Measurements from ENCODE around the gene MEIS2.

DNA sequence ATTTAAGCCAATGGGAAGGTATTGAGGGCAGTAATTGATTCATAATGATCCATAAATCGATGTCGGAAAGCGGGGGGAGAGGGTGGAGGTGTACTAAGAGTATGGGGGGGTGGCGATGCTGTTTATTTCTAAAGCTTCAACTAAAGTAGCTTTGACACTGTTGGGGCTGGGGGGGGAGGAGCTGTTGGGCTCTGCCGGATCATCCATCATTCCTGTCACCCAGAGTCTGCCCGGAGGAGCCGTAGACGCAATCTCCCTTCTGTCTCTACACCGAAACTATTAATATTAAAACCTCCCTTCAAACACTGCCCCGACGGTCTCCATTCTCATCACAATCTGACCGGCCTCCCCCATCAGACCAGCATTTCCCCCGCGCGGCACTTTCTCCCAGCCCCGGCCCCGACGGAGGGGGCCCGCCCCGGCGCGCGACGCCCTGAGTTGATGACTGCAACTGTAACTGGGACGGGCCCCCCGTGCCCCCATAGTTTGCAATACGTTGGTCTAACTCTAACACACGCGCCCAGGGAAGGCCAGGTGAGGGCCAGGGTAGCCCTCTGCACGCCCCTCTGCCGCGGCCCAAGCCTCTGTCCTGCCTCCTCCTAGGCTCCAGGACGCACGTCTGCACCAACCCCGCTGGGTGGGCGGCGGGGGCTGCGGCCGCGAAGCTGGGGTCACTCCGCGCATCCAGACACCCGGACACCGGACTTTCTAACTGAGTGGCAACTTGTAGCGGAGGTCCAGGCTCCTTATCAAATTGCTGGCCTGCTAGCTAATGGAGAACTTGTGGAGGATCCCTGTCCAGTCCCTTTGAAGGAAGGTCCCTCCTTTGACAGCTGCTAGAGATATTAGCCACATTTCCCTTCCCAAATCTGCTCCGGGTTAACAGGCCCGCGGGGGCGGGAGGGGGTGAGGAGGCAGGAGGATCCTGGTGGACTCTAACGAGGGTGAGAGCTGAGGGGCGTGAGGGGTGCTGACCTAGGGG, 212.0 kb downstream of the MEIS2 start:
- no peak for TF ChIP-seq KDM5B (CRISPR knock-in tag; IDR thresholded peaks at IDR 0.05; ENCODE audit: borderline replicate concordance)
- no peak for TF ChIP-seq TBX3 (IDR thresholded peaks at IDR 0.05; ENCODE audit: borderline replicate concordance)
- no peak for TF ChIP-seq REST (IDR thresholded peaks at IDR 0.05; ENCODE audit: borderline replicate concordance in 1 of 2, low read depth in 1 of 2, low read length in 2 of 2)
- TF ChIP-seq, protein P1, sequence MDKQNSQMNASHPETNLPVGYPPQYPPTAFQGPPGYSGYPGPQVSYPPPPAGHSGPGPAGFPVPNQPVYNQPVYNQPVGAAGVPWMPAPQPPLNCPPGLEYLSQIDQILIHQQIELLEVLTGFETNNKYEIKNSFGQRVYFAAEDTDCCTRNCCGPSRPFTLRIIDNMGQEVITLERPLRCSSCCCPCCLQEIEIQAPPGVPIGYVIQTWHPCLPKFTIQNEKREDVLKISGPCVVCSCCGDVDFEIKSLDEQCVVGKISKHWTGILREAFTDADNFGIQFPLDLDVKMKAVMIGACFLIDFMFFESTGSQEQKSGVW (CRISPR knock-in tag; IDR thresholded peaks at IDR 0.05; ENCODE audit: borderline replicate concordance) = no peak
- TF ChIP-seq, protein P2, sequence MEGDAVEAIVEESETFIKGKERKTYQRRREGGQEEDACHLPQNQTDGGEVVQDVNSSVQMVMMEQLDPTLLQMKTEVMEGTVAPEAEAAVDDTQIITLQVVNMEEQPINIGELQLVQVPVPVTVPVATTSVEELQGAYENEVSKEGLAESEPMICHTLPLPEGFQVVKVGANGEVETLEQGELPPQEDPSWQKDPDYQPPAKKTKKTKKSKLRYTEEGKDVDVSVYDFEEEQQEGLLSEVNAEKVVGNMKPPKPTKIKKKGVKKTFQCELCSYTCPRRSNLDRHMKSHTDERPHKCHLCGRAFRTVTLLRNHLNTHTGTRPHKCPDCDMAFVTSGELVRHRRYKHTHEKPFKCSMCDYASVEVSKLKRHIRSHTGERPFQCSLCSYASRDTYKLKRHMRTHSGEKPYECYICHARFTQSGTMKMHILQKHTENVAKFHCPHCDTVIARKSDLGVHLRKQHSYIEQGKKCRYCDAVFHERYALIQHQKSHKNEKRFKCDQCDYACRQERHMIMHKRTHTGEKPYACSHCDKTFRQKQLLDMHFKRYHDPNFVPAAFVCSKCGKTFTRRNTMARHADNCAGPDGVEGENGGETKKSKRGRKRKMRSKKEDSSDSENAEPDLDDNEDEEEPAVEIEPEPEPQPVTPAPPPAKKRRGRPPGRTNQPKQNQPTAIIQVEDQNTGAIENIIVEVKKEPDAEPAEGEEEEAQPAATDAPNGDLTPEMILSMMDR (CRISPR knock-in tag; IDR thresholded peaks at IDR 0.05) = no peak
- TF ChIP-seq HDAC6 (IDR thresholded peaks at IDR 0.05; ENCODE audit: low read depth, low read length) = no peak
- no peak for TF ChIP-seq TAF1 (CRISPR knock-in tag; IDR thresholded peaks at IDR 0.05)
- TF ChIP-seq ZSCAN30 (CRISPR knock-in tag; IDR thresholded peaks at IDR 0.05) = no peak

Measured in HepG2 (cell line).